Neuronal stem cell (in vitro differentiated cells): ENCODE data around the gene SCYL2.

Experiments used
- DNase-seq: peaks from one replicate; pipeline ENCODE4 v3.0.0-alpha.2; 2013; ENCODE audit warnings: low spot score
- H2AFZ ChIP-seq: one replicate; pipeline ENCODE4 v1.6.1; 2013; ENCODE audit warnings: mild to moderate bottlenecking, low read length, inconsistent platforms
- H2AK5ac ChIP-seq: 2 replicates; pipeline ENCODE4 v1.6.1; 2013; ENCODE audit warnings: low read depth, mild to moderate bottlenecking, inconsistent platforms, low read length, moderate library complexity, mixed read lengths
- H2BK120ac ChIP-seq: 2 replicates; pipeline ENCODE4 v1.6.1; 2013; ENCODE audit warnings: low read depth, mild to moderate bottlenecking, inconsistent platforms, low read length, moderate library complexity, mixed read lengths
- H2BK12ac ChIP-seq: one replicate; pipeline ENCODE4 v1.6.1; 2013; ENCODE audit warnings: low read length, inconsistent platforms
- H2BK15ac ChIP-seq: 2 replicates; pipeline ENCODE4 v1.6.1; 2013; ENCODE audit warnings: mild to moderate bottlenecking, low read length, inconsistent platforms, mixed read lengths
- H2BK5ac ChIP-seq: one replicate; pipeline ENCODE4 v1.6.1; 2013; ENCODE audit warnings: inconsistent platforms, mild to moderate bottlenecking, low read length, moderate library complexity
- H3K14ac ChIP-seq: one replicate; pipeline ENCODE4 v1.6.1; 2013; ENCODE audit warnings: low read length, inconsistent platforms
- H3K18ac ChIP-seq: 2 replicates; pipeline ENCODE4 v1.6.1; 2013; ENCODE audit warnings: low read length, inconsistent platforms
- H3K23ac ChIP-seq: 2 replicates; pipeline ENCODE4 v1.6.1; 2013; ENCODE audit warnings: low read depth, mild to moderate bottlenecking, mixed read lengths, low read length, inconsistent platforms; ENCODE audit not compliant: poor library complexity
- H3K27ac ChIP-seq: replicated peaks from 3 replicates; pipeline ENCODE4 v1.5.1; 2013; ENCODE audit warnings: low read length, inconsistent platforms
- H3K27me3 ChIP-seq, 3 experiments: 2 replicates each; pipeline ENCODE4 v1.6.1; 2013; ENCODE audit warnings: low read length in 3 of 3, mild to moderate bottlenecking in 2 of 3, inconsistent platforms in 1 of 3, low read depth in 1 of 3, mixed read lengths in 1 of 3, moderate library complexity in 1 of 3; ENCODE audit not compliant: control insufficient read depth in 3 of 3, insufficient read depth in 3 of 3
- H3K36me3 ChIP-seq, 2 donors: replicated peaks in 1 of 2; 2 replicates each; pipeline ENCODE4 v1.6.1; 2013; ENCODE audit warnings: low read length in 2 of 2; ENCODE audit not compliant: control insufficient read depth in 2 of 2, insufficient read depth in 2 of 2
- H3K4ac ChIP-seq: 2 replicates; pipeline ENCODE4 v1.6.1; 2013; ENCODE audit warnings: inconsistent platforms, mild to moderate bottlenecking, low read length, moderate library complexity
- H3K4me1 ChIP-seq, 2 donors: 1 replicate in 1 of 2; 2 replicates in 1 of 2; pipeline ENCODE4 v1.6.1; 2013; ENCODE audit warnings: low read length in 2 of 2, low read depth in 1 of 2; ENCODE audit not compliant: control insufficient read depth in 2 of 2, insufficient read depth in 1 of 2
- H3K4me2 ChIP-seq: one replicate; pipeline ENCODE4 v1.6.1; 2013; ENCODE audit warnings: mild to moderate bottlenecking, low read length, inconsistent platforms; ENCODE audit not compliant: insufficient read depth, poor library complexity, severe bottlenecking
- H3K4me3 ChIP-seq, 2 donors: 2 replicates each; pipeline ENCODE4 v1.5.1; 2013; ENCODE audit warnings: low read length in 2 of 2, mild to moderate bottlenecking in 2 of 2, inconsistent platforms in 1 of 2, moderate library complexity in 1 of 2
- H3K79me1 ChIP-seq: one replicate; pipeline ENCODE4 v1.6.1; 2013; ENCODE audit warnings: low read depth, mild to moderate bottlenecking, inconsistent platforms, low read length, moderate library complexity
- H3K9ac ChIP-seq: one replicate; pipeline ENCODE4 v1.6.1; 2013; ENCODE audit warnings: mild to moderate bottlenecking, low read depth, low read length, inconsistent platforms; ENCODE audit not compliant: poor library complexity
- H3K9me3 ChIP-seq, 2 donors: replicated peaks in 1 of 2; 2 replicates each; pipeline versions ENCODE3 to v1.6.1; 2013; ENCODE audit warnings: low read length in 2 of 2, mild to moderate bottlenecking in 2 of 2, inconsistent platforms in 1 of 2, low read depth in 1 of 2, mixed read lengths in 1 of 2, moderate library complexity in 1 of 2; ENCODE audit not compliant: control insufficient read depth in 2 of 2, insufficient read depth in 1 of 2
- H4K8ac ChIP-seq: one replicate; pipeline ENCODE4 v1.6.1; 2013; ENCODE audit warnings: low read depth, mild to moderate bottlenecking, inconsistent platforms, low read length, moderate library complexity
- H4K91ac ChIP-seq: one replicate; pipeline ENCODE4 v1.6.1; 2013; ENCODE audit warnings: low read length, low read depth, mild to moderate bottlenecking, inconsistent platforms; ENCODE audit not compliant: poor library complexity
- WGBS, 2 donors: extraction: QIAGEN DNeasy Blood & Tissue Kit; methylation state at CpG; one replicate each; pipeline ENCODE4 v1.1.7; 2013; ENCODE audit warnings: missing lambda C conversion rate in 2 of 2, mixed read lengths in 1 of 2; ENCODE audit not compliant: insufficient read length in 2 of 2, insufficient replicate concordance in 1 of 2; ENCODE audit errors: extremely low coverage in 2 of 2; 5-methylcytosine and 5-hydroxymethylcytosine counted together

SCYL2 gene

DNA sequence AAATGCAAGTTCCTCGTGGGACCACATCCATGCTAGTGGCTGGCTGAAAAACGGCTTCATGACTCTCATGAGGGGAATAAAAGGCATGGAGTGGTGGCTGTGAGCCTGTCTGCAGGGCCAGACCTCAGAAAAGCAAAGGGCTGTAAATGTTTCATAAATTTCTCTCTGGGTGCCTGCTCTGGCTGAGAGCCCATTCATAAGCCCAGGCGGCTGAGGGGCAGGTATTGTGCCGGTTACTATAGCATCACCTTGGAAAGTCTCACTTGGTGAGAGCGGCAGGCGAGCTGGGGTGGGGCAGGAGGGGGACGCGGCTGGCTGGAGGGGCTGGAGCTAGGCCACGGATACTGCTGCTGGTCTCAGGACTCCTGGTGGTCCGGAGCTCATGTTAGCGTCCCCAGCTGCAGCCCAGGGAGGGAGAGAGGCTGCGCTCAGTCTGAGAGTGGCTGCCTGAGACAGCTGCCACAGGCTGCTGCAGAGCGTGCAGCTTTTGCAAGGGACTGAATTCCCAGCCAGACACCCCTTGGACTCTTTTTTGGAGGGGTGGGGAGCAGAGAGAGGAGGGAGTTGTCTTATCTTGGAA is 89.8 kb downstream of the SCYL2 start, which contains the start of gene SLC17A8:
Gene SLC17A8 (plus strand): TSS at position 431 of the 580 bp plus-strand sequence. CDS start 318 bp downstream, outside the sequence.
- Histone ChIP-seq H2AK5ac (no peak within 1 kb of the TSS), H3K9me3 (no peaks in the 10 kb centered on the region), H2BK5ac (no peak within 1 kb of the TSS), H3K27me3 (peaks cover 0 to 8% (median 0%) of the 10 kb centered on the region in 3 experiments), H3K27ac (no peak within 1 kb of the TSS), H3K4ac (no peak within 1 kb of the TSS), H2AFZ (peak within 1 kb of the TSS; percentile 65), H3K14ac (no peak within 1 kb of the TSS), H3K23ac (no peak within 1 kb of the TSS), H3K4me2 (no peak within 1 kb of the TSS), H3K9ac (no peak within 1 kb of the TSS), H3K36me3 (no peaks in the 10 kb centered on the region), H3K4me3 (no peak within 1 kb of the TSS), H4K8ac (no peak within 1 kb of the TSS), H2BK15ac (no peak within 1 kb of the TSS), H2BK12ac (no peak within 1 kb of the TSS), H4K91ac (no peak within 1 kb of the TSS), H3K18ac (no peak within 1 kb of the TSS), H2BK120ac (no peak within 1 kb of the TSS), H3K4me1 (peaks cover 0 to 2% of the 10 kb centered on the region in 2 donors), H3K79me1 (no peaks in the 10 kb centered on the region)
- no CpG with 5 or more reads among the region's 13 CpGs for WGBS, 2 donors
- DNase-seq, result peak; percentile 30

DNA sequence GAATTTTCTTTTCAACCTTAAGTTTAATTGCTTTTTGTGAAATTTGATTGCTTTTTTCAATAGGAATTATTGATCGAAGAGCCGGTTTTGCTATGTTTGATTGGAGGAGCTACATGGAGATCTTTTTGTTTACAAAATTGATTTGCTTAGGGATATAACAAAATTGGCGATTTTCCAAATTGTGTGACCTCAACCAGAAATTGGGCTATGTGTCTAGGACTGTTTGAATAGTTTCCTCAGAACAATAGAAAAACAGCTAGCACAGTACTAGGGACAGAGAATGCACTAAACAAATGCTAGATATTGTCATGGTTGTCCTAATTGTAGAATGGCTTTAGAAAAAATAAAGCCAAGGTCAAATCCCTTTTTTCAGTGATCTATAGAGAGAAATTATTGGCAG is 92.3 kb downstream of the SCYL2 start:
- Histone ChIP-seq H3K23ac (no peak overlapping the region), H3K4me3 (no peak overlapping the region), H3K4ac (no peak overlapping the region), H3K9ac (no peak overlapping the region), H3K79me1 (no peaks in the 10 kb centered on the region), H2BK15ac (no peak overlapping the region), H3K27ac (no peak overlapping the region), H3K27me3 (peaks cover 0 to 8% (median 0%) of the 10 kb centered on the region in 3 experiments), H2AFZ (no peak overlapping the region), H3K4me1 (peaks cover 0 to 2% of the 10 kb centered on the region in 2 donors), H3K9me3 (no peaks in the 10 kb centered on the region), H3K18ac (no peak overlapping the region), H2AK5ac (no peak overlapping the region), H4K91ac (no peak overlapping the region), H3K14ac (no peak overlapping the region), H2BK5ac (no peak overlapping the region), H2BK12ac (no peak overlapping the region), H2BK120ac (no peak overlapping the region), H3K36me3 (no peaks in the 10 kb centered on the region), H4K8ac (no peak overlapping the region), H3K4me2 (no peak overlapping the region)
- DNase-seq, result no peak
- no CpG with 5 or more reads among the region's 3 CpGs for WGBS, 2 donors

DNA sequence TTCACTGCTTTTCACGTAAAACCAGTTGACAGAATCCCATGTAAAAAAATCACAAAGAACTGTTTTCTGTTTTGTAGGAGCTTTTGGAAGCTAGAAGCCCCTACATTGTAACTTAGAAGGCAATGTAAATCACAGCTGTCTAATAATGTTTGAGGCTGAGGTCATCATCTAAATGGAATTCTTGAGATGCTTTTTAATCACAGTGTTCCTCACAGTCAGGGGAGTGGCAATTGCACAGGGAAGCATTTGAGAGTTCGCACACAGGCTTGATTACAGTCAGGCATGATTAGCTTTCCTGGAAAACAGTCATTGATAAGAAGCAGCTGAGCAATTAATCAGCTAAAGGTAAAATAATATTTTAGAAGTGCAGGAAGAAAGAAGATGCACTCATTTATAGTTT is 92.8 kb downstream of the SCYL2 start:
- no peak overlapping the region for H4K91ac ChIP-seq
- H3K18ac ChIP-seq, result no peak overlapping the region
- no peak overlapping the region for H2BK120ac ChIP-seq
- H3K4me3 ChIP-seq, result no peak overlapping the region
- H2AFZ ChIP-seq, result no peak overlapping the region
- no peak for DNase-seq
- H3K9ac ChIP-seq, result no peak overlapping the region
- H2BK12ac ChIP-seq, result no peak overlapping the region
- H3K4me2 ChIP-seq, result no peak overlapping the region
- no peak overlapping the region for H3K4ac ChIP-seq
- no peak overlapping the region for H3K14ac ChIP-seq
- no peak overlapping the region for H3K27ac ChIP-seq
- no peaks in the 10 kb centered on the region for H3K9me3 ChIP-seq
- H3K23ac ChIP-seq, result no peak overlapping the region
- H3K4me1 ChIP-seq, result peaks cover 0 to 2% of the 10 kb centered on the region in 2 donors
- H3K27me3 ChIP-seq, result peaks cover 0 to 8% (median 0%) of the 10 kb centered on the region in 3 experiments
- no peak overlapping the region for H2AK5ac ChIP-seq
- no peak overlapping the region for H2BK15ac ChIP-seq
- H3K79me1 ChIP-seq, result no peaks in the 10 kb centered on the region
- no peak overlapping the region for H2BK5ac ChIP-seq
- no peak overlapping the region for H4K8ac ChIP-seq
- no peaks in the 10 kb centered on the region for H3K36me3 ChIP-seq
- no CpG with 5 or more reads among the region's 2 CpGs for WGBS, 2 donors

DNA sequence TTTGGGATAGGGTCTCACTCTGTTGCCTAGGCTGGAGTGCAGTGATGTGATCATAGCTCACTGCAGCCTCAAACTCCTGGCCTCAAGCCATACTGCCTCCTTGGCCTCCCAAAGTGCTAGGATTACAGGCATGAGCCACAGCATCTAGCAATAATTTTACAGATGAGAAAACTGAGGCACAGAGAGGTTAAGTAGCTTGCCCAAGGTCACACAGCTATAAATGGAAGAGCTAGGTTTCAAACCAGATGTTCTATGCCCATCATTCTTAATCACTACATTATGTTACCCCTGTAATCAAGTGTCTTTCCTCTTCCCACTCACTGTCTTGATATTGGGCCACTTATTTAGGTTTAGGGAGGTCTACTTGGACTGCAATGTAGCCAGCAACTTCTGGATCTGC is 93.5 kb downstream of the SCYL2 start:
- DNase-seq, result no peak
- Histone ChIP-seq H2AFZ (no peak overlapping the region), H3K27ac (no peak overlapping the region), H3K4me1 (peaks cover 0 to 2% of the 10 kb centered on the region in 2 donors), H4K91ac (no peak overlapping the region), H3K4me3 (no peak overlapping the region), H3K4ac (no peak overlapping the region), H3K14ac (no peak overlapping the region), H4K8ac (no peak overlapping the region), H3K9me3 (no peaks in the 10 kb centered on the region), H3K79me1 (no peaks in the 10 kb centered on the region), H3K18ac (no peak overlapping the region), H3K27me3 (peaks cover 0 to 5% (median 0%) of the 10 kb centered on the region in 3 experiments), H3K9ac (no peak overlapping the region), H2BK5ac (no peak overlapping the region), H2AK5ac (no peak overlapping the region), H3K4me2 (no peak overlapping the region), H3K36me3 (no peaks in the 10 kb centered on the region), H2BK15ac (no peak overlapping the region), H2BK12ac (no peak overlapping the region), H3K23ac (no peak overlapping the region), H2BK120ac (no peak overlapping the region)
